ENCODE data around the gene C19orf67.

GRCh38 chr19:14085309-14085995 is at the start of gene C19orf67:
- TF ChIP-seq CTCF (IDR thresholded peaks at IDR 0.05 in 8 of 11, conservative IDR thresholded peaks at IDR 0.05 in 3 of 11) (no peak), POLR2AphosphoS5 (IDR thresholded peaks at IDR 0.05) (no peak)

Data from spleen (tissue), 7 donors.